ENCODE measurements around the gene ATXN10.

The ATXN10 gene

GRCh38 chr22:45763236-45763624 lies 91.6 kb downstream of the ATXN10 start:
- FAIRE-seq = no peak

- no peak for FAIRE-seq
Observed at GRCh38 chr22:45768490-45768889, 96.9 kb downstream of the ATXN10 start.

GRCh38 chr22:45769569-45770210 lies 98.1 kb downstream of the ATXN10 start:
- no peak for FAIRE-seq

- no peak for FAIRE-seq
Observed at GRCh38 chr22:45770506-45770905, 98.9 kb downstream of the ATXN10 start.

- FAIRE-seq = no peak
Observed at GRCh38 chr22:45771057-45771456, 99.4 kb downstream of the ATXN10 start.

GRCh38 chr22:45771711-45772110 lies 100.1 kb downstream of the ATXN10 start:
- FAIRE-seq = no peak

GRCh38 chr22:45772743-45773142 lies 101.1 kb downstream of the ATXN10 start:
- FAIRE-seq = no peak

GRCh38 chr22:45774001-45774670 lies 102.5 kb downstream of the ATXN10 start:
- no peak for FAIRE-seq

- no peak for FAIRE-seq
Observed at GRCh38 chr22:45775062-45775461, 103.4 kb downstream of the ATXN10 start.

- no peak for FAIRE-seq
Observed at GRCh38 chr22:45775569-45776312, 104.1 kb downstream of the ATXN10 start.

GRCh38 chr22:45776313-45776585 lies 104.6 kb downstream of the ATXN10 start:
- FAIRE-seq = no peak

- no peak for FAIRE-seq
Observed at GRCh38 chr22:45777046-45777851, 105.6 kb downstream of the ATXN10 start.

GRCh38 chr22:45777852-45778375 lies 106.3 kb downstream of the ATXN10 start:
- FAIRE-seq = no peak

GRCh38 chr22:45781459-45781858 lies 109.8 kb downstream of the ATXN10 start:
- FAIRE-seq = no peak

GRCh38 chr22:45781966-45782365 lies 110.3 kb downstream of the ATXN10 start:
- FAIRE-seq = no peak

GRCh38 chr22:45783021-45783420 lies 111.4 kb downstream of the ATXN10 start:
- FAIRE-seq = no peak

- no peak for FAIRE-seq
Observed at GRCh38 chr22:45783690-45784089, 112.1 kb downstream of the ATXN10 start.

- FAIRE-seq = no peak
Observed at GRCh38 chr22:45784357-45785277, 113.0 kb downstream of the ATXN10 start.

GRCh38 chr22:45785458-45785857 lies 113.8 kb downstream of the ATXN10 start:
- no peak for FAIRE-seq

- FAIRE-seq = peak; percentile 41
Observed at GRCh38 chr22:45786726-45787125, 115.1 kb downstream of the ATXN10 start.

GRCh38 chr22:45787759-45788158 lies 116.1 kb downstream of the ATXN10 start:
- no peak for FAIRE-seq

GRCh38 chr22:45788522-45788921 lies 116.9 kb downstream of the ATXN10 start:
- FAIRE-seq = no peak
